Measurements from ENCODE around the gene ERICH3.

ERICH3 gene

DNA sequence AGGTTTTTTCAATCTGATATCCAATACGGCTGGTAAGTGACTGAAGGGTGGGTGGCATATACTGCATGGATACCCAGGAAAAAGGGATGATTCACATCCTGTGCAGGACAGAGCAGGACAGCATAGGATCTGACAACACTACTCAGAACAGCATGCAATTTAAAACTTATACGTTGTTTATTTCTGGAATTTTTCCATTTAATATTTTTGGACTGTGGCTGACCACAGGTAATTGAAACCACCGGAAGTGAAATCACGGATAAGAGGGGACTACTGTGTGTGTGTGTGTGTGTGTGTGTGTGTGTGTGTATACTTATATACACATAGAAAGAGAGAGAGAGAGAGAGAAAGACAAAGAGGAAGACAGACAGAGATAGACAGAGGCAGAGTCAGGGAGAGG, 23.0 kb downstream of the ERICH3 start:
- no peak overlapping the region for H3K4me3 ChIP-seq (ENCODE audit: low read length)
- no peak for TF ChIP-seq ZNF274 (IDR thresholded peaks at IDR 0.05; ENCODE audit: low read depth, low read length)

DNA sequence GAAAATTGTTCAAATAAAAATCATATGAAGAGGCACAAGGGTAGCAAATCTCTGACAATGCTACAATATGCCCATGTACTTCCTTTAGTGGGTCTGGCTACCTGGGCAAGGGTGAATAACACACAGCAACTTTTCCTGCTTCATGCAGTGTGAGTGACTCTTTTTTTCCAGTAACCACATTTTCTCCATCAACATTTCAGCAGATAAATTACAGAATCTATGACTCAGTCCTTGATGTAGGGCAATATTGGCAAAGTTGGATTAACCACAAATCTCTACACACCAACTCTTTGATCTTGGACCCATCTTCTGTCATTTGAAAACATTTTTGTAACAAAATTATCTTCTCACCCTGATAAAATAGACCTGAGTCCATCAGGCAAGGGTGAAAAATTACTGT, 31.7 kb downstream of the ERICH3 start:
- H3K4me3 ChIP-seq (ENCODE audit: low read length): no peak overlapping the region
- TF ChIP-seq ZNF274 (IDR thresholded peaks at IDR 0.05; ENCODE audit: low read depth, low read length): no peak

DNA sequence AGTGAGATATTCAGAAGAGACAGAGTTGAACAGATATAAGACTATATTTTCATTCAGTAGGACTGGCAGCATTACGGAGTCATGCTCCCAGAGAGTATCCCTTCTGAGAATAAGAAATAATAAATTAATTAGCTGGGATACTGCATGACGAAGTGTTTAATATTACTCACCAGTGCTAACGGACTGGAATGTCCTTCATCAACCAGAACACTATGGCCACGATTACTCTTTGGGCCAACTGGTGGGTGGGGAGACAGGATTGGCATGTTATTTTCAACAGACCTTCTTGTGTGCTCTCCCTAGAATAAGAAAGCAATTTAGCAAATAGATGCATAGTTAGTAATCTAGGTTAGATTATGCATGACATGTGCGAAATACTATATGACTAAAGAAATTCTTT, 32.4 kb downstream of the ERICH3 start:
- TF ChIP-seq ZNF274 (IDR thresholded peaks at IDR 0.05; ENCODE audit: low read depth, low read length): no peak
- no peak overlapping the region for H3K4me3 ChIP-seq (ENCODE audit: low read length)

DNA sequence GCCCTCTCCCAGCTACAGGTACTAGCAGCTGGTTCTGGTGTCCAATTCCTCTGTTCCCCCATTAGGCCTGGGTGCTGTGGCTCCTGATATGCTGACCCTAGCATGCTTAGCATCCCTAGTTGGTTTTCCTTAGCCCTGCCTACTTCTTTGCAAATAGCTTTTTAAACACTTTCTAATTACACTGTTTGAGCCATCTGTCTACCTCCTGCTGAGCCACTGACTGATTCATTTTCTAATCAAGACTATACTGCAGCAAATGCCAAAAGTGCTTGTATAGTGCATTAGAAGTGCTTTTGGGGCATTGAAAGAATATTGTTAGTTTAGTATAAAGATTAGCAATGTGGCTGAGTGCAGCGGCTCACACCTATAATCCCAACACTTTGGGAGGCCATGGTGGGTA, 36.3 kb downstream of the ERICH3 start:
- no peak overlapping the region for H3K4me3 ChIP-seq (ENCODE audit: low read length)

DNA sequence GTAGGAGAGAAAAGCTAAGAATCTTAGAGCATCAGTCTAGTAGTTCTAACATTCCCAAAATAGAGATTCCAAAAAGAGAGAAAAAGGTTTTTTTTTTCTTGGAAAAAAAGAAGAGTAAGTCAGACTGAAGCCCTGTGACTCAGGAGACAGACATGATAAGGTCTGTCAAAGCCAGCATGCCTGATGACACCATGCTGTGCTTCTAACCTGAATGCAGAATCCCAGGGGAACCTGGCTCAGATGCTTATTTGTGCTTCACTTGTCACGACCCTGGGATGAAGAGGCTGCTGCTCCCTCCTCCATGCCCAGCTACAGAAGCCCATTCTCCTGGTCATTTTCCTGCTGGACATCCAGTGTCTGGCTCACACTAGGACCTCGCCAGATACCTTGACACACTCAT, 44.3 kb downstream of the ERICH3 start:
- H3K4me3 ChIP-seq (ENCODE audit: low read length): no peak overlapping the region
- TF ChIP-seq ZNF274 (IDR thresholded peaks at IDR 0.05; ENCODE audit: low read depth, low read length): no peak

More for the DNA sequence above, 36.3 kb downstream of the ERICH3 start:
- no peak for TF ChIP-seq ZNF274 (IDR thresholded peaks at IDR 0.05; ENCODE audit: low read depth, low read length)

DNA sequence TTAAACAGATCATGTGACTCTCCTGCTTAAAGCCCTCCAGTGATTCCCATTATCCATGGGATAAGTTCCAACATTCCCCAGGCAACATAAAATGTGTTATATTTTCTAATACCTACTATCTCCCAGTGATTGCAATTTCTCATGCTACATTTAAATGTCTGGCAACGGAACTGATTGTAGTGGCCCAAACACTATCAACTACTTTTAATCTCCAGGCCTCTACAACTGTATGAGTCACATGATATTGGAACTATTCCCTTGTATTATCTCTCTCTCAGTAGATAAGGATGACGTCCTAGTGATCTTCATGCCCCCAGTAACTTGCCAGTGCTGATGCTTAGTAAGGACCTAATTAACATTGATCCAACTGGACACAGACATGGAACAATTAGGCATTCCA, 49.9 kb downstream of the ERICH3 start:
- TF ChIP-seq ZNF274 (IDR thresholded peaks at IDR 0.05; ENCODE audit: low read depth, low read length): no peak

DNA sequence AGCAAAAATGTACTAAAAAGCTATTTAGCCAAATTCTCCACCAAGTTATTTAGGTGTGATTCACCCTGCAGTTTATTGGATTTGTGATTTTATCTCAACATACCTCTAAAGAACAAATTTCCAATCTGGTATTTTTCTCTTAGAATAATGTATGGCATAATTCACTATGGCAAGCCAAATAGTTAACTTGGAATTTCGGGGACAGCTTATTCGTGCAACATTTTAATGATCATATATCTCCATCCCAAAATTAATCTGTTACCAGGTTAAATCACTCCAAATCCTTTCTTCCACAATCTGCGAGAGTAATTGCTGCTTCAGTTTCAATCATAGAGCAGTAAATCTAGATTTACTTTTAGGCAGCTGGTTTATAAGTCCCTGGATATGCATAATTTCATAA, 53.4 kb downstream of the ERICH3 start:
- TF ChIP-seq ZNF274 (IDR thresholded peaks at IDR 0.05; ENCODE audit: low read depth, low read length): no peak
- no peak overlapping the region for H3K4me3 ChIP-seq (ENCODE audit: low read length)

More for the DNA sequence above, 49.9 kb downstream of the ERICH3 start:
- no peak overlapping the region for H3K4me3 ChIP-seq (ENCODE audit: low read length)

GRCh38 chr1:74618974-74619373, 54.6 kb downstream of the ERICH3 start:
- TF ChIP-seq ZNF274 (IDR thresholded peaks at IDR 0.05; ENCODE audit: low read depth, low read length): no peak
- no peak overlapping the region for H3K4me3 ChIP-seq (ENCODE audit: low read length)

DNA sequence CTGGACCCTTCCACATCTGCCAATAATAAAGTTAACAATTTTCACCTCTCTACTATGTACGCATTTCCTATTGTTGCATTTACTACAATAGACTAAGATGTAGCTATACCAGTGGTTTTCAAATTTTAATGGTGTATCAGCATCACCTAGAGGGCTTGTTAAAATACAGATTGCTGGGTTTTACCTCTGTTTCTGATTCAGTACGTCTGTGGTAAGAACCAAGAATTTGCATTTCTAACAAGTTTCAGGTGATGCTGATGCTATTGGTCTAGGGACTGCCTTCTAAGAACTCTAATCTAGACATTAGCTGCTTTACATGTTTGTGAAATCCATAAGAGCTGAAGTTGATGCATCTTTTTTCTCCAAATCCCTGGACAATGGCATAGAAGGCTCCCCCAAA, 59.7 kb downstream of the ERICH3 start:
- H3K4me3 ChIP-seq (ENCODE audit: low read length): no peak overlapping the region
- TF ChIP-seq ZNF274 (IDR thresholded peaks at IDR 0.05; ENCODE audit: low read depth, low read length): no peak

DNA sequence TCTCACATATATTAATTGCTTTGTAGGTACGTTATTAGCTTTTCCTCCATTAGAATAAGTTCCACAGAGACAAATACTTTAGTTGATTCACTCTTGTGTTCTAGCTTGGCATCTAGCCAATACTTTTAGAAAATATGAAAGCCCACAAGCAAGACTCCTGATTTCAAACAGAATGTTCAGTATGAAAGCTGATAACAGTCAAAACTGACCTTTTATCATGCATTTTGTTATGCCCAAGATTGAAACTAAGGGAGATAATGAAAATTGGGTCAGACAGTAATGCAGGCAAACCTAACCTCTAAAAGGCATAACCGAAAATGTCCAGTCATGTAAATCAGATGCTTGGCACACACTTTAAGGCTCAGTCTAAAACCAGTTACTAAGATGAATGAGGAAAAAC, 61.7 kb downstream of the ERICH3 start:
- TF ChIP-seq ZNF274 (IDR thresholded peaks at IDR 0.05; ENCODE audit: low read depth, low read length): no peak
- no peak overlapping the region for H3K4me3 ChIP-seq (ENCODE audit: low read length)

DNA sequence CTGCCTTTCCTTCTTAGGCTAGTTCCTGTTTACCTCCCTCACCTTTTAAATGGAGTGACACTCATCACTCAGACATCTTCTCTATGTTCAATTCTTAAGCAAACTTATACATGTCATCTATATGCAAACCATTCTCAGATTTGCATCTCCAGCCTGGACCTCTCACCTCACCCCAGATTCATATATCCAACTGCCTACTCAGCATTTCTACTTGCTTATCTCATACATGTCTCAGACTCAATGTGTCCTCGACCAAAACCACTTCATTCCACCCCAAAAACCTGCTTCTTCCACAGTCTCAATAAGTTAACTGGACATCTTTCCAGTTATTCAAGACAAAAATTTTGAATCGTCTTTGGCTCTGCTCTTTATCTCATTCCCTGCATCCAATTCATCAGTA, 62.6 kb downstream of the ERICH3 start:
- TF ChIP-seq ZNF274 (IDR thresholded peaks at IDR 0.05; ENCODE audit: low read depth, low read length): no peak
- no peak overlapping the region for H3K4me3 ChIP-seq (ENCODE audit: low read length)

DNA sequence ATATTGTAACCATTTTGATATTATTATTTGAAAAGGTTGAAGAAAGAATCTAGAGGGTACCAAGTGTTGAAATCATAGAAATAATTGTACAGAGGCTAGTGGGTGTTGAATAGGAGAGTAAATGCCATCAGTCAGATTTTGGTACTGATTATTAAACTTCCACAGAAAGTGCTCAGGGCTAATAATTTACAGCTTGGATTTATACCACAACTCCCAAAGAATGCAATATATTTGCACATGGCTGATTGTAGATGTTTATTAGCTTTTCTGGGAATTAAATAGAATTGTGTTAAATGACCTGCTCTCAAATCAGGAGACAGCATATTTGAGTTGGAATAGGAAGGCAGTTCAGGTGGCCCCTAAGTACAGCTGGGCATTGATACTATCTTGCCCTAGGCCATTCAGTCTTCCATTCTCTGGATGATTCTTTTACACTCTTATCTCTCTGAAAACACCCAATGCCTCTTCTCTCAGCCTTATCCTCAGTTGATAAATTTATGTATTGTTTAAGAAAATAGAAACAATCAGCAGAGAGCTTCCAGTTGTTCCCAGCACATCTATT, 63.7 kb downstream of the ERICH3 start:
- H3K4me3 ChIP-seq (ENCODE audit: low read length): no peak overlapping the region
- TF ChIP-seq ZNF274 (IDR thresholded peaks at IDR 0.05; ENCODE audit: low read depth, low read length): no peak

DNA sequence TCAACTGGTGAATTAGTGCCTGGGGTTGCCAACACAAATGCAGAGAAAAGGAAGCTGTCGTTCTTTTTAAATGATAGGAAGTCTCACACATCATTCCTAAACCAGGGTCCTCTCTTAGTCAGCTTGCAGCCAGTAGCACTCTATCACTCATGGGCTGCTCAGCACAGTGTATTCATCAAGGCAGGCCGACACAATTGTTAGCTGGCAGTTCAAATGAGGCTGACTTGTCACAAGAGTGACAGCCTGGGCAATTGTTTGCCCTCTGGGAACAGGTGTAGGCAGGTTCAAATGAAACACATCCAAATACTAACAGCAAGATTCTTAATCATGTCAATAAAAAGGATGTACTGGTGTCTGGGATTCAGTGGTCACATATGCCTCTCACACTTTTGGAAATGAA, 76.9 kb downstream of the ERICH3 start:
- no peak for TF ChIP-seq ZNF274 (IDR thresholded peaks at IDR 0.05; ENCODE audit: low read depth, low read length)
- no peak overlapping the region for H3K4me3 ChIP-seq (ENCODE audit: low read length)

GRCh38 chr1:74593887-74594866, 79.4 kb downstream of the ERICH3 start:
- no peak overlapping the region for H3K4me3 ChIP-seq (ENCODE audit: low read length)
- no peak for TF ChIP-seq ZNF274 (IDR thresholded peaks at IDR 0.05; ENCODE audit: low read depth, low read length)

Data from GM08714 (cell line).